OCI-LY1 (cell line): ENCODE measurements around the gene IFT81.

Source experiments
- CTCF ChIP-seq: fragments of 200-600 bp; sonication (generic), shearing (Covaris generic); IDR thresholded peaks from 2 replicates; pipeline ENCODE4 v1.5.1; 2017; ENCODE audit warnings: mild to moderate bottlenecking, antibody characterized with exemption, low read length, moderate library complexity, mixed read lengths
- EZH2 ChIP-seq: fragments of 200-600 bp; sonication (generic), shearing (Covaris generic); IDR thresholded peaks from 2 replicates; pipeline ENCODE4 v1.8.0; 2017; ENCODE audit warnings: borderline replicate concordance, mixed run types, mild to moderate bottlenecking, antibody characterized with exemption, low read length, moderate library complexity, mixed read lengths

- TF ChIP-seq CTCF (no peak), EZH2 (no peak)
These were observed 99.7 kb downstream of the IFT81 start for GRCh38 chr12:110223777-110224378.
